Measurements from ENCODE around the gene PTPN2.
"Not testable (repeated sequence)": the region's sequence is repeated elsewhere in the genome, so short reads cannot be mapped to it uniquely, and the experiment has no call there.

PTPN2 gene

DNA sequence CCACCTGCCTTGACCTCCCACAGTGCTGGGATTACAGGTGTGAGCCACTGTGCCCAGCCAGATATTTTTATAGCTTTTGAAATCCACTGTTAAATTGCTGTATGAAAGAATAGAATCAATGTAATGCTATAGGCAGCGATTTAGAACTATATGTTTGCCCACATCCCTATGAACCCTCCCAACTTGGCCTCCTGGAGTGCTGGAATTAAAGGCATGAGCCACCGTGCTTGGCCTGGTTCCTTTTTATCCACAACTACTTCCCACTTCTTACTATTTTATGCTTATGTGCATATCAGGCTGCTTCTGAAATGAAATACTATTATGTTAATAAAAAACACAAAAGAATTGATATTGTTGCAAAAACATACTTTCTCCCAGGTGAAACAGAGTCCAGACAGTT, 11.6 kb upstream of the PTPN2 start:
- no peak for DNase-seq (ENCODE audit: low read depth, low spot score)
- H3K27ac ChIP-seq, result no peak overlapping the region

DNA sequence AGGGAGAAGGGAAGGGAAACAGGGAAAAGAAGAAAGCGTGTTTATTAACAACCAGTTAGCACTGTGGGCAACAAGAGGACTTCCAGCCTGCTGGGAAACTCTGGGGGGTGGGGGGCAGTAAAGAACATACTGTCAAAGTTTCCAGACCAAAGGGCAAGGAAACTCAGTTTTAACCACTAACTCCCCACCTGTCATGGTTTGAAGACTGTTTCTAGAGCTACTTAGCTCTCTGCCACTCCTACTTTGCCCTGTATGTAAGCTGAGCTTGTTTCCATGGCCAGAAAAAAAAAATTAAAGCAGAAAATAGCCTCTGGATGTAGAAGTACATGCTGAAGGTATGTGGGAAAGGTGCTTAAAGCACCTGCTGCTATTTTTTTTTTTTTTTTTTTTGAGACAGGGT, 11.0 kb upstream of the PTPN2 start:
- no peak for DNase-seq (ENCODE audit: low read depth, low spot score)
- H3K27ac ChIP-seq, result no peak overlapping the region

DNA sequence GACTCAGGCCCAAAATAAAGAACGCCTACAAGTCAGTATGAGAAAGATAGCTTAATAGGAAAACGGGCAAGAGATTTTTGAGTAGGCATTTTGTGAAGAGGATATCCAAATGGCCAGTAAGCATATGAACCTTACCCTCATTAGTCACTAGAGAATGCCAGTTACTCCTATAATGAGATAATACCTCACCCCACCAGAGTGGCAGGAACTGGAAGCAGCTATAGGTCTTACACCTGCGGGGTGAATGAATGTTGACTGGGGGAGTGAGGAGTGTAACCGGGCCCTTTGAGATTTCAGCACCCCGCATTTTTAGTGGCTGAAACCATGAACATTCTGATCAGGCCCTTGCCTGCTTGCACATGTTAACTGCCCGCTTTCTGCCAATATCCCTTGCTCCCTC, 7.5 kb upstream of the PTPN2 start:
- DNase-seq (ENCODE audit: low read depth, low spot score), result no peak
- H3K27ac ChIP-seq, result no peak overlapping the region

DNA sequence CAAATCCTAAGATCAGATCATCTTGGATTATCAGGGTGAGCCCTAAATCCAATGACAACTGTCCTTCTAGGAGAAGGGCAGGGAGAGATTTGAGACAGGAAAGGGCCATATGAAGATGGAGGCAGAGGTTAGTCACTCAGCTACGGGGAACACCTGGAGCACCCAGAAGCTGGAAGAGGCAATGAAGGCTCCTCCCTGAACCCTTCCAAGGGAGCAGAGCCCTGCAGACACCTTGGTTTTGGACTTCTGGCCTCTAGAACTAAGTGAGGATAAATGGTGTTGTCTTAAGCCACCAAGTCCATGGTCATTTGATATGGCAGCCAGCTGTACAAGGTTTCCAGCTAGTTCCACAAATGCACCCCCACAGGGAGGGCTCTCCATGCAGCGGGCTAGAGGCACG, 6.9 kb upstream of the PTPN2 start:
- H3K27ac ChIP-seq, result peak overlapping the region; percentile 60
- no peak for DNase-seq (ENCODE audit: low read depth, low spot score)

DNA sequence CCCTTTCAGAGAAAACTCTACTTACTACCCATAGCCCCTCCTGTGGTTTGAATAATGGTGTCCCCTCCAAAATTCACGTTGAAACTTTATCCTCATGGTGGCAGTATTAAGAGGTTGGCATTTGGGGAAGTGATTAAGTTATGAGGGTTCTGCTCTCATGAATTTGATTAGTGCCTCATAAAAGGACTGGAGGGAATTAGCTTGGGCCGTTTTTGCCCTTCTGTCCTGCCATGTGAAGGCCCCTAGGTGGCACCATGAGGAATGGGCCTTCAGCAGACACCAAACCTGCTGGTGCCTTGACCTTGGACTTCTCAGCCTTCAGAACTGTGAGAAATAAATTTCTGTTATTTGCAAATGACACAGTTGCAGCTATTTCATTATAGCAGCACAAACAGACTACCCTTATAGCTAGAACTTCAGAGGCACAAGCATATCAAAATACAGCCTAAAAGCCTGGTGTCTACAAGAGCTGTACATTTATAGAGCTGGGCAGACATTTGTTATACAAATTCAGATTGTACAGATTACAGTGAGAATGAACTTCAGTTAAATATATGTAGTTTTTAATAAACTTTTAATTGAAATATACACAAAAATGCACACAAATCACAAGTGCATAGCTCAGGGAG, 2.6 kb upstream of the PTPN2 start:
- DNase-seq (ENCODE audit: low read depth, low spot score), result no peak
- no peak overlapping the region for H3K27ac ChIP-seq

- H3K27ac ChIP-seq, result no peak overlapping the region
- no peak for DNase-seq (ENCODE audit: low read depth, low spot score)
Measured at GRCh38 chr18:12885500-12885899, 1.5 kb upstream of the PTPN2 start.

DNA sequence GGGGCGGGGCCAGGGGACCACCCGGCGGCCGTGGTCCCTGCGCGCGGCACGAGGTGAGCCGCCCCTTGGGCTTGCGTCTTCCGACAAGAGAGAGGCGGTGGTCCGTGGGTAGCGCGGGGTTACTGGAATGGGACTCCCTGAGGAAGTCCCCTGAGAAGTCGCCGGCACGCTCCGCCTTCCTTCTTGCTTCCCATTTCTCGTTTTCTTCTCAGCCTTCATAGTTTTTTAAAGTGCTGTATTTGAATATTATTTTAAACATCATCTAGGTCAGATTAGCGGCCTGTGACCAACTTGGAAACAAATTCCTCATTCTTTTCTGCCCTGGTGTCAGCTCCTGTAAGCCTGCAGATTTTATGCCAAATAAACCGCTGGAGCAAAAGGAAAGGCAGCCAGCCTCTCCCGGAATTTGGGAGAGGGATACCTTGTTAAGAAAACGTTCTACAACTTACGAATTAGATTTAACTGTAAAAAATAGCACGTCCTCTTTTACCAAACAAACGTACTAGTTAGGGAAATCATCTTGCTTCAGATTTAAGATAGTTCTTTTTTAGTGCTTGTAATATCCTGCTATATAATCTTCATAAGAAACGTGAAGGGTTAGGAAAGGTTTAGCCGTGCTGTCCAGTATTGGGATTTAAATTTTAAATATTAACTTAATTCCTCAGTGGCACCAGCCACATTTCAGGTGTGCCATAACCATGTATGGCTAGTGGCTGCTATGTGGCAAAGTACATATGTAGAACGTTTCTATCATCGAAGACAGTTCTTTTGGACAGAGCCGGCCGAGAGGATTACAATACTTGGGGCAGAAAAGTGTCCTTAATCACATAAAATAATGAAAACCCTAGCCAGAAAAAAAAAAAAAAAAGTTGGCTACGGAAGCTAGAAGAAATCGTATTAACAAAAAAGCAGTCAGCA, 628 bp upstream of the PTPN2 start:
- no peak for DNase-seq (ENCODE audit: low read depth, low spot score)
- H3K27ac ChIP-seq, result peak overlapping the region; percentile 94

GRCh38 chr18:12883372-12883683, 709 bp downstream of the PTPN2 start:
- peak overlapping the region; percentile 94 for H3K27ac ChIP-seq
- no peak for DNase-seq (ENCODE audit: low read depth, low spot score)

GRCh38 chr18:12882453-12883371, 1.3 kb downstream of the PTPN2 start:
- H3K27ac ChIP-seq, result peak overlapping the region; percentile 94

DNA sequence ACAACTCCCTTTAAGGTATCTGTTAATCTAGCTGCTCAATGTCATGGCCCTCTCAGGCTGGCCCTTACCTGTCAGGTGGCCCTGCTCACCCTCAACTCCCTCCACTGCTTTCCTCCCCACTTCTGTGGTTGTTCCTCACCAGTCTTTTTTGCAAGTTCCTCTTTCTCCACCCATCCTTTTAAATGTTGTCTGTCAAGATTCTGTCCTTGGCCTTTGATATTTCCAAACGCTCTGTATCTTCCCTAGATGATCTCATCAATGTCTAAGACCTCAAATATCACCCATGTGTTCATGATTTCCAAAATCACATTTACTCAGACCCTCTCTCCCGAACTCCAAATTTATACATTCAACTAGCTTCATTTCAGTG, 3.5 kb downstream of the PTPN2 start:
- no peak for DNase-seq (ENCODE audit: low read depth, low spot score)
- no peak overlapping the region for H3K27ac ChIP-seq

More at GRCh38 chr18:12882453-12883371, 1.3 kb downstream of the PTPN2 start:
- no peak for DNase-seq (ENCODE audit: low read depth, low spot score)

DNA sequence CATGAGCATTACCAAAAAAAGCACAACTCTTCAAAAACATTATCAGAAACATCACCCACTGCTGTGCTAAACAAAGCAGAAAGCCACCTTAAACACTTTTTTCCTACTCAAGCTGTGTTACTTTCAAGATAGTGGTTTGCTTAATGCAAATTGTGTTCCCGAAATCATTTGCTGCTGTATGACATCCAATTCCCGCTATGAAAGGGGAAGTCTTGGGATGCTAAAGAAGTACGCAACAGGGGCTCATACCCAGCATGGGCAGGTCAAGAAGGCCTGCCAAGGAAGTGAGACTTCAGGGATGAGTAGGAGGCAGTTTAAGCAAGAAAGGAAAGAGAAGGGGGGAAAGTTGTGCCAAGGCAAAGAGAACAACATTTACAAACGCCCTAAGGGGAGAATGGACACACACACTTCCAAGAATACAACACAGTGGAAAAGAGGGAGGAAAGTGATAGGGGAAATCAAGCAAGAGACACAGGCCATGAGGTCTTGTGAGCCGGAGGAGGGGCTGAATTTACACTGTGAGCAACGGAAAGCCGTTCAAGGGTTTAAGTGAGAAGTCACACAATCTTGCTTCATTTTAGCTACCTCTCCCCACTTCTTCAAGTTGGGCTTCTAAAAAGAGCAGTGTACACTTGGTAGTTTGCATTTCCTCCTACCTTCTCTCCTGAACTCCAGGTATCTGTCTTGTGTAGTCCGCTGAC, 4.0 kb downstream of the PTPN2 start:
- no peak for DNase-seq (ENCODE audit: low read depth, low spot score)
- H3K27ac ChIP-seq, result no peak overlapping the region

- DNase-seq (ENCODE audit: low read depth, low spot score); H3K27ac ChIP-seq: not testable (repeated sequence)
Measured at GRCh38 chr18:12874992-12875391, 9.0 kb downstream of the PTPN2 start.

DNA sequence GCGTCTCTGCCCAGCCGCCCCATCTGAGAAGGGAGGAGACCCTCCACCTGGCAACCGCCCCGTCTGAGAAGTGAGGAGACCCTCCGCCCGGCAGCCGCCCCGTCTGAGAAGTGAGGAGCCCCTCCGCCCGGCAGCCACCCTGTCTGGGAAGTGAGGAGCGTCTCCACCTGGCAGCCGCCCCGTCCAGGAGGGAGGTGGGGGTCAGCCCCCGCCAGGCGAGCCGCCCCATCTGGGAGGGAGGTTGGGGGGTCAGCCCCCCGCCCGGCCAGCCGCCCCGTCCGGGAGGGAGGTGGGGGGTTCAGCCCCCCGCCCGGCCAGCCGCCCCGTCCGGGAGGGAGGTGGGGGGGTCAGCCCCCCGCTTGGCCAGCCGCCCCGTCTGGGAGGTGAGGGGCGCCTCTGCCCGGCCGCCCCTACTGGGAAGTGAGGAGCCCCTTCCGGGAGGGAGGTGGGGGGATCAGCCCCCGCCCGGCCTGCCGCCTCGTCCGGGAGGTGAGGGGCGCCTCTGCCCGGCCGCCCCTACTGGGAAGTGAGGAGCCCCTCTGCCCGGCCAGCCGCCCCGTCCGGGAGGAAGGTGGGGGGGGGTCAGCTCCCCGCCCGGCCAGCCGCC, 10.0 kb downstream of the PTPN2 start:
- H3K27ac ChIP-seq; DNase-seq (ENCODE audit: low read depth, low spot score): not testable (repeated sequence)

DNA sequence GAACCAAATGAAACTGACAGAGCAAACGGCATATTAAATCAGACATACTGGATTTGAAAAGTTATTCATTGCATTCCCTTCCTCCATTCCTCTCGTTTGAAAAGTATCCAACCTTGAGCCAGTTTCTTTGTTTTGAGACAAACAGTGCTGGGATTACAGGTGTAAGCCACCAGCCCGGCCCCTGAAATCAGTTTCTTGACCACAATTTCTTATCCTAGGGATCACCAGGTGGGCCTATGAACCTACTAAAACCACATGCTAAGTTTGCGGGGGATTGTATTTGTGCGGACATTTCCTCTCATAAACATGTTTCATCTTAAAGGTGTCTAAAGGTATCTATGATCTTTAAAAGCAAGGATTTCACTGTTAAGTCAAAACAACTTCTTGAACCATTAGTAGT, 11.6 kb downstream of the PTPN2 start:
- DNase-seq (ENCODE audit: low read depth, low spot score), result no peak
- no peak overlapping the region for H3K27ac ChIP-seq

GRCh38 chr18:12868576-12868975, 15.5 kb downstream of the PTPN2 start:
- DNase-seq (ENCODE audit: low read depth, low spot score), result no peak
- no peak overlapping the region for H3K27ac ChIP-seq

DNA sequence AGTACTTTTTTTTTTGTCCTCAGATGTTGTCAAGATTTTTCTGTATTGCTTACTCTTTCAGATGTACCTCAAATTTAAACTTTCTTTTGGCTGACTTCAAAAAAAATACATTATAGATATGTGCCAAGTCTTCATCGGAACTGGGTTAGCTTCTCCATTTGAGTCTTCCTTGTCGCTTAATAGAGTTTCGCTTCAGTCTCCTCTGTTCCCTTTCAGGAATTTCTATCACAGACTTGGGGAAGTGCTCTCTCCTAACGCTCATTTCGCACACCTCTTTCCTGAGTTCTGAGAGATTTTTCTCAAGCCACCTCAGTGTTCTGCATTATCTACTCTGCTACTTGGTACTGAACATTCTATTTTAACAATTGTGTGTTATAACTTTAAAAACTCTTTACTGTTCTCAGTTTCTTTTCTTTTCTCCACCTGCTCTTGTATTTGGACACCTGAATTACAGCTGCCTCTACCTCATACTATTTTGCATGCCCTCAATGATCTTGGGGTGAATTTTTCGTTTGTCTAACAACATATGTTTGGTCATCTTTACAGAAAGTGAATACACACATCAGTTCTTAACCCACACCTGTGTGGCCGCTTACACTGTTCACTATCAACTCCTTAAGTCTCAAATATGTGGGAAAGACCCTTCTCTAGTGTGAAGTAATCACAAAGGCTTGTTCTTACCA, 16.5 kb downstream of the PTPN2 start:
- no peak for DNase-seq (ENCODE audit: low read depth, low spot score)
- H3K27ac ChIP-seq, result no peak overlapping the region

DNA sequence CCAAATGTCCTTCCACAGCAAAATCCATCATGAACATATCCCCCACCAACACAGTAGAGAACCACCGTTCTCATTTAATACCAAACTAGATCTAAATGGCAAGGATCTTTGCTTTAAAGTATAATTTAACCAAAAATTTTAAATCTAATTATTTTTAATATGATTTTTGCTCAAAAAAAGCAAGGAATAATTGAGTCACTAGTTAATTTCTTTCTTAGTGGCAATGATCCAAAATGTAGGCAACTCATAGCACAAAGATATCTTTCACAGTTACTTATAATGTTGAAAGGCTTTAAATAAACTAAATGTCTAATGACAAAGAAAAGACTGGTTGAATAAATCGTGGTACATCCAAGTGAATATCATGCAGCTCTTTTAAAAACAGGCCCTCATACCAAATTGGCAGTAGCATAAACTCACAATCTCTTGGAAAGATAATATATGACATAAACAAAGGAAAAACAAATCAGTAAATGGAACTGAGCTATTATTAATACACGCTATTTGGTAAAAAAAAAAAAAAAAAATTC, 20.3 kb downstream of the PTPN2 start:
- peak overlapping the region; percentile 88 for H3K27ac ChIP-seq
- DNase-seq (ENCODE audit: low read depth, low spot score), result no peak

GRCh38 chr18:12862874-12863482, 21.1 kb downstream of the PTPN2 start:
- peak overlapping the region; percentile 88 for H3K27ac ChIP-seq
- no peak for DNase-seq (ENCODE audit: low read depth, low spot score)

- peak; percentile 84 for DNase-seq (ENCODE audit: low read depth, low spot score)
- H3K27ac ChIP-seq, result peak overlapping the region; percentile 88
Measured at GRCh38 chr18:12862467-12862866, 21.6 kb downstream of the PTPN2 start.

Measured in epithelial cell of prostate (primary cell).